GM18505 (cell line): ENCODE data around the gene EPHB1.
"Not testable (repeated sequence)": the region's sequence is repeated elsewhere in the genome, so short reads cannot be mapped to it uniquely, and the experiment has no call there.

Experiments used
- ATAC-seq: cut with Tn5 transposase; IDR thresholded peaks from one replicate; pipeline ENCODE4 v1.9.1; 2021; ENCODE audit not compliant: unreplicated experiment
- POLR2A ChIP-seq: IDR thresholded peaks from 4 replicates; pipeline ENCODE4 v1.6.1; 2011; ENCODE audit warnings: borderline replicate concordance; ENCODE audit not compliant: insufficient read depth, insufficient read length; ENCODE audit errors: extremely low read depth

EPHB1 gene

GRCh38 chr3:135109681-135110080 is 314.6 kb downstream of the EPHB1 start:
- TF ChIP-seq POLR2A: no peak
- ATAC-seq: no peak

GRCh38 chr3:135114551-135114950 is 319.5 kb downstream of the EPHB1 start:
- not testable (repeated sequence) for ATAC-seq

- TF ChIP-seq POLR2A: no peak
- ATAC-seq: no peak
Measured at GRCh38 chr3:135117977-135118376, 322.9 kb downstream of the EPHB1 start.

GRCh38 chr3:135118792-135119191 is 323.7 kb downstream of the EPHB1 start:
- ATAC-seq: no peak
- no peak for TF ChIP-seq POLR2A

GRCh38 chr3:135125171-135125801 is 330.2 kb downstream of the EPHB1 start:
- ATAC-seq: no peak
- no peak for TF ChIP-seq POLR2A

- no peak for TF ChIP-seq POLR2A
- ATAC-seq: no peak
Measured at GRCh38 chr3:135127946-135128470, 332.9 kb downstream of the EPHB1 start.

GRCh38 chr3:135128818-135129217 is 333.8 kb downstream of the EPHB1 start:
- no peak for TF ChIP-seq POLR2A
- no peak for ATAC-seq

GRCh38 chr3:135131290-135131689 is 336.2 kb downstream of the EPHB1 start:
- ATAC-seq: no peak
- no peak for TF ChIP-seq POLR2A

- TF ChIP-seq POLR2A: no peak
- no peak for ATAC-seq
Measured at GRCh38 chr3:135133905-135134683, 339.0 kb downstream of the EPHB1 start.

GRCh38 chr3:135134684-135135075 is 339.6 kb downstream of the EPHB1 start:
- no peak for ATAC-seq
- TF ChIP-seq POLR2A: no peak

GRCh38 chr3:135135445-135135844 is 340.4 kb downstream of the EPHB1 start:
- ATAC-seq: no peak
- no peak for TF ChIP-seq POLR2A

- no peak for ATAC-seq
Measured at GRCh38 chr3:135136361-135137100, 341.5 kb downstream of the EPHB1 start.

GRCh38 chr3:135137296-135137695 is 342.2 kb downstream of the EPHB1 start:
- ATAC-seq: no peak

More at GRCh38 chr3:135136361-135137100, 341.5 kb downstream of the EPHB1 start:
- TF ChIP-seq POLR2A: no peak

GRCh38 chr3:135138776-135139175 is 343.7 kb downstream of the EPHB1 start:
- no peak for ATAC-seq

More at GRCh38 chr3:135137296-135137695, 342.2 kb downstream of the EPHB1 start:
- no peak for TF ChIP-seq POLR2A

GRCh38 chr3:135140591-135140990 is 345.5 kb downstream of the EPHB1 start:
- no peak for ATAC-seq
- no peak for TF ChIP-seq POLR2A

More at GRCh38 chr3:135138776-135139175, 343.7 kb downstream of the EPHB1 start:
- no peak for TF ChIP-seq POLR2A
